ENCODE results near the gene CRMP1.

Gene CRMP1

GRCh38 chr4:5799406-5799805 lies 93.5 kb downstream of the CRMP1 start:
- no peak for DNase-seq (ENCODE audit: low read depth in 1 of 2, low spot score in 1 of 2)

GRCh38 chr4:5798946-5799345 lies 93.9 kb downstream of the CRMP1 start:
- DNase-seq (ENCODE audit: low read depth in 1 of 2, low spot score in 1 of 2) = no peak

GRCh38 chr4:5798462-5798861 lies 94.4 kb downstream of the CRMP1 start:
- no peak for DNase-seq (ENCODE audit: low read depth in 1 of 2, low spot score in 1 of 2)

- DNase-seq (ENCODE audit: low read depth in 1 of 2, low spot score in 1 of 2) = no peak
These were observed 95.0 kb downstream of the CRMP1 start for GRCh38 chr4:5797866-5798265.

- no peak for DNase-seq (ENCODE audit: low read depth in 1 of 2, low spot score in 1 of 2)
These were observed 95.9 kb downstream of the CRMP1 start for GRCh38 chr4:5796976-5797375.

- no peak for DNase-seq (ENCODE audit: low read depth in 1 of 2, low spot score in 1 of 2)
These were observed 97.3 kb downstream of the CRMP1 start for GRCh38 chr4:5795580-5795979.

- DNase-seq (ENCODE audit: low read depth in 1 of 2, low spot score in 1 of 2) = no peak
These were observed 99.4 kb downstream of the CRMP1 start for GRCh38 chr4:5793514-5793913.

GRCh38 chr4:5791654-5792053 lies 101.2 kb downstream of the CRMP1 start:
- no peak for DNase-seq (ENCODE audit: low read depth in 1 of 2, low spot score in 1 of 2)

GRCh38 chr4:5790546-5790857 lies 102.4 kb downstream of the CRMP1 start:
- no peak for DNase-seq (ENCODE audit: low read depth in 1 of 2, low spot score in 1 of 2)

GRCh38 chr4:5789141-5789540 lies 103.7 kb downstream of the CRMP1 start:
- no peak for DNase-seq (ENCODE audit: low read depth in 1 of 2, low spot score in 1 of 2)

- DNase-seq (ENCODE audit: low read depth in 1 of 2, low spot score in 1 of 2) = no peak
These were observed 104.7 kb downstream of the CRMP1 start for GRCh38 chr4:5788144-5788543.

- DNase-seq (ENCODE audit: low read depth in 1 of 2, low spot score in 1 of 2) = no peak
These were observed 105.6 kb downstream of the CRMP1 start for GRCh38 chr4:5787311-5787710.

GRCh38 chr4:5785806-5786680 lies 106.8 kb downstream of the CRMP1 start:
- no peak for DNase-seq (ENCODE audit: low read depth in 1 of 2, low spot score in 1 of 2)

- no peak for DNase-seq (ENCODE audit: low read depth in 1 of 2, low spot score in 1 of 2)
These were observed 107.8 kb downstream of the CRMP1 start for GRCh38 chr4:5784960-5785611.

- no peak for DNase-seq (ENCODE audit: low read depth in 1 of 2, low spot score in 1 of 2)
These were observed 108.9 kb downstream of the CRMP1 start for GRCh38 chr4:5784021-5784420.

- no peak for DNase-seq (ENCODE audit: low read depth in 1 of 2, low spot score in 1 of 2)
These were observed 109.4 kb downstream of the CRMP1 start for GRCh38 chr4:5783486-5783885.

- no peak for DNase-seq (ENCODE audit: low read depth in 1 of 2, low spot score in 1 of 2)
These were observed 109.9 kb downstream of the CRMP1 start for GRCh38 chr4:5782829-5783476.

GRCh38 chr4:5781691-5782090 lies 111.2 kb downstream of the CRMP1 start:
- no peak for DNase-seq (ENCODE audit: low read depth in 1 of 2, low spot score in 1 of 2)

- DNase-seq (ENCODE audit: low read depth in 1 of 2, low spot score in 1 of 2) = no peak
These were observed 111.9 kb downstream of the CRMP1 start for GRCh38 chr4:5780831-5781480.

- no peak for DNase-seq (ENCODE audit: low read depth in 1 of 2, low spot score in 1 of 2)
These were observed 116.4 kb downstream of the CRMP1 start for GRCh38 chr4:5776510-5776909.

GRCh38 chr4:5774416-5775036 lies 118.4 kb downstream of the CRMP1 start:
- no peak for DNase-seq (ENCODE audit: low read depth in 1 of 2, low spot score in 1 of 2)

- DNase-seq (ENCODE audit: low read depth in 1 of 2, low spot score in 1 of 2) = no peak
These were observed 119.7 kb downstream of the CRMP1 start for GRCh38 chr4:5773271-5773555.

Measured in stimulated activated CD4-positive, alpha-beta T cell treated with anti-CD3 and anti-CD28 coated beads, Interleukin-15, amount 100 ng/mL, for 1 hour (primary cell).